Left colon (tissue), 2 donors: ENCODE results near the gene GPR152. TPM values are rescaled to one million over a fixed set of nuclear protein-coding genes. Genes with fewer than 3 reads are reported as not detected.

Source experiments
- ATAC-seq: fragments of 200-7000 bp; cut with Tn5 transposase; one replicate; pipeline ENCODE4 v1.9.1; 2020; ENCODE audit warnings: mild to moderate bottlenecking, moderate library complexity
- DNase-seq, 2 donors: peaks; one replicate each; pipeline ENCODE4 v3.0.0-alpha.2; 2020
- intact Hi-C, 2 donors: fragments of 100-400 bp; cut with DNase I in 1 of 2; cut with micrococcal nuclease in 1 of 2; formaldehyde crosslinking; loops; one replicate each; pipeline versions ENCODE4 v1.11.2 to v1.14.0; 2022; cut with DNase I, micrococcal nuclease
- long read RNA-seq: library from polyadenylated mRNA; unstranded; transcript quantifications from one replicate; pipeline ENCODE4 v2.0.0, GENCODE V29; 2021
- total RNA-seq, 2 donors: library from RNA; stranded (reverse); fragmentation: NEBNext Ultra II Directional; extraction: Animal tissue kit (Norgen Biotek cat#: 25700); gene quantifications; one replicate each; pipeline ENCODE4 v1.2.1, GENCODE V29; 2021
- donor health status: DM: no; HTN: no; CAD: no.
- donor health status: DM: yes; HTN: yes; CAD: no.

GPR152 gene
- total RNA-seq = not detected
- long read RNA-seq = 0 reads

- DNase-seq (no peak), ATAC-seq (peak; percentile 66)
- intact Hi-C loops = no loop called here
Measured at GRCh38 chr11:67452141-67452952, at the start of gene GPR152. TSS of gene GPR152 (minus strand) at chr11:67452729. CDS start at chr11:67452724, 5 bp downstream.

GRCh38 chr11:67501854-67502253, 49.3 kb upstream of the GPR152 start:
- ATAC-seq = no peak
- intact Hi-C loops = loop anchor here in 1 of 2 donors (10.0 kb wide), 1 partner anchor 107 kb away; the partner anchor contains the start of gene RAD9A
- DNase-seq = no peak

- no peak for ATAC-seq
- DNase-seq = no peak
- intact Hi-C loops = loop anchor here in 1 of 2 donors (10.0 kb wide), 1 partner anchor 106 kb away; the partner anchor contains the start of gene RAD9A
Measured at GRCh38 chr11:67500831-67501715, 48.5 kb upstream of the GPR152 start.

- DNase-seq (no peak), ATAC-seq (no peak)
- intact Hi-C loops = loop anchor here in 1 of 2 donors (10.0 kb wide), 1 partner anchor 106 kb away; the partner anchor contains the start of gene RAD9A
Measured at GRCh38 chr11:67500484-67500821, 47.9 kb upstream of the GPR152 start.

- intact Hi-C loops = loop anchor here in 1 of 2 donors (10.0 kb wide), 1 partner anchor 105 kb away; the partner anchor contains the start of gene RAD9A
- DNase-seq (no peak), ATAC-seq (no peak)
Measured at GRCh38 chr11:67499808-67500483, 47.4 kb upstream of the GPR152 start.

GRCh38 chr11:67498544-67498972, 46.0 kb upstream of the GPR152 start:
- ATAC-seq (no peak), DNase-seq (no peak)
- intact Hi-C loops = no loop called here

GRCh38 chr11:67497656-67498291, 45.2 kb upstream of the GPR152 start:
- ATAC-seq = no peak
- intact Hi-C loops = no loop called here
- DNase-seq = no peak

- intact Hi-C loops = no loop called here
- ATAC-seq (no peak), DNase-seq (no peak)
Measured at GRCh38 chr11:67496113-67496512, 43.6 kb upstream of the GPR152 start.

GRCh38 chr11:67495234-67496005, 42.9 kb upstream of the GPR152 start:
- intact Hi-C loops = no loop called here
- DNase-seq (no peak), ATAC-seq (no peak)

GRCh38 chr11:67494371-67495233, 42.1 kb upstream of the GPR152 start:
- intact Hi-C loops = no loop called here
- DNase-seq = no peak
- no peak for ATAC-seq

GRCh38 chr11:67493548-67494370, 41.2 kb upstream of the GPR152 start:
- DNase-seq (no peak), ATAC-seq (no peak)
- intact Hi-C loops = no loop called here

GRCh38 chr11:67492801-67493547, 40.4 kb upstream of the GPR152 start:
- DNase-seq (no peak), ATAC-seq (no peak)
- intact Hi-C loops = no loop called here

GRCh38 chr11:67492069-67492727, 39.7 kb upstream of the GPR152 start:
- intact Hi-C loops = no loop called here

GRCh38 chr11:67491276-67492068, 38.9 kb upstream of the GPR152 start:
- DNase-seq (no peak), ATAC-seq (no peak)
- intact Hi-C loops = no loop called here

More at GRCh38 chr11:67492069-67492727, 39.7 kb upstream of the GPR152 start:
- DNase-seq (no peak), ATAC-seq (no peak)
